ENCODE measurements around the gene IL32.

DNA sequence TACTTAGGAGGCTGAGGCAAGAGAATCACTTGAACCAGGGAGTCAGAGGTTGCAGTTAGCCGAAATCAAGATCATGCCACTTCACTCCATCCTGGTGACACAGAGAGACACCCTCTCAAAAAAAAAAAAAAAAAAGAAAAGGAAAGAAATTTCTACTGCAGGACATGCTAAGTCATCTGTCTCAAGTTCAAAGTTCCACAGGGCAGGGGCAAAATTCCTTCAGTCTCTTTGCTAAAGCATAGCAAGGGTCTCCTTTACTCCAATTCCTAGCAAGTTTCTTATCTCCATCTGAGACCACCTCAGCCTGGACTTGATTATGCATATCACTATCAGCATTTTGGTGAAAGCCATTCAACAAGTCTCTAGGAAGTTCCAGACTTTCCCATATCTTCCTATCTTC lies 19.1 kb downstream of the IL32 start:
- TF ChIP-seq EP300 (IDR thresholded peaks at IDR 0.05) (no peak), POLR2A (IDR thresholded peaks at IDR 0.05) (no peak)
